HG03095 (cell line): ENCODE data around the gene LEPROT.
"Not testable (repeated sequence)": the region's sequence is repeated elsewhere in the genome, so short reads cannot be mapped to it uniquely, and the experiment has no call there.

ENCODE experiments used
- ATAC-seq: cut with Tn5 transposase; IDR thresholded peaks from one replicate; pipeline ENCODE4 v1.9.1; 2021; ENCODE audit warnings: moderate library complexity; ENCODE audit not compliant: unreplicated experiment

LEPROT gene, protein sequence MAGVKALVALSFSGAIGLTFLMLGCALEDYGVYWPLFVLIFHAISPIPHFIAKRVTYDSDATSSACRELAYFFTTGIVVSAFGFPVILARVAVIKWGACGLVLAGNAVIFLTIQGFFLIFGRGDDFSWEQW

DNA sequence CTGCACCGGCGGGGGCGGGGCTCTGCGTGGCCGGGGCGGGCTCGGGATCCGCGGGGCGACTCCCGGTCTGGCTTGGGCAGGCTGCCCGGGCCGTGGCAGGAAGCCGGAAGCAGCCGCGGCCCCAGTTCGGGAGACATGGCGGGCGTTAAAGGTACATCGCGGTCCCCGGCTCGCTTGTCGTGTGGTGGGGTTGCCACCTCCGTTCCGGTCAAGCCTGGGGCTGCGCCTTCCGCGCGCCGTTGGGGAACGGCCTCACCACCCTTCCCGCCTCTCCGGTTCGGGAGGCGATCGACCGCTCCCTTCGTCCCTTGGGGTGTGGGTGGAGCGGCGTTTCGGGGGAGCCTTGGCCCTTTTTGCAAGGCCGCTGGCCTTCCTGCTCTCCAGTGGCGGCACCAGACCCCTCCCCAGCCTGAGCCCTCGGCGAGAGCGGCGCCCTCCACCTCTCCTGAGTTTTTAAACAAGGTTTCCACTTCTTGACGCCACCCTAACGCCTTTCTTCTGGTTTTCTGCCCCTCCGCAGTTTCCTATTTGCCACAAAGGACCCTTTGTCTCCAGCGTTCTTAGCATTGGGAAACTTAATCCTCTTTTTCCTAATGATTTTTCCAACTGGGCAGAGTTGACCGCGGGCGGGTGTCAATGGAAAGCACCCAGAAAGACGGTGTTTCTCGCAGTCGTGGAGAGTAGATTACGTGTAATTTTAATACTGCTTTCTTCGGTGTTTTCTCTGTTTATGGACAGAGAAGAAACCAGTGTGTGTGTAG, at the start of gene LEPROT, which contains the start of gene LEPR:
Gene LEPROT, plus strand, starts transcription at position 79 of the 761 bp plus-strand sequence. Its CDS starts 57 bp downstream, at position 136.
Gene LEPR, plus strand, starts transcription at position 79 of the 761 bp plus-strand sequence. CDS start 144,898 bp downstream, outside the sequence.
- ATAC-seq, result peak; percentile 53

DNA sequence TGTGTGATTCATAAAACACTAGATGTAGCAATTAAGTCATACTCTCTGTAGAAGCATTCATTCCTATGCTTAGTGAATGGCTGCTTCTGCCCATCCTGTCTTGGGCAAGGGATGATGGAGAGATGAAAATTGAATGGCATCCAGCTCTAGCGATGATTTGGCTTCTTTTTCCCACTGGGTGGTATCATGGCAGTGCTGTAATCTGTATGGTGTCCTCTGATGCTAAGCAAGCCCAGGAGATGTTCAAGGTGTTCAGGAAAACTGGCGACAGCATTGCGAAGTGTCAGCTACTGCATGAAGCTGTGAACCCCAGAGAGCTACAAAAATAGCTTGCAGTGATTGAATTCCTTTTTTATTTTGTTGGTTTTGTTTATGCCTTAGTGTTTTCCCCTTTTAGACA, 48.9 kb upstream of the LEPROT start:
- ATAC-seq, result no peak

DNA sequence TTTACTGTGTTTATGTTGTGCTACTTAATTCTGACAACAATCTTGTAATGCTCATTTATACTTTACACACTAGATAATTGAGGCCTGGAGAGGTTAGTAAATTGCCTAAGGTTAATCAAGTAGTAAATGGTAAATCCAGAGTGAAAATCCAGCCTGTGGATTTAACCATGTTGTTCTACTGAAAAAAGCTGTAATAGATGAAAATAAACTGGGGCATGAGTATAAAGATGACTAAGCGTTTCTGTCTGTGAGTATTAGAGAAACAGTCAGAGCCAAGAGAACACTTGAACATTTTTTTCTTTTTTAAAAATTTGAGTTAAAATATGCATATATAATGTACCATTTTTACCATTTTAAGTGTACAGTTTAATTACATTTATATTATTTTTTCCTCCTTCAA, 47.9 kb upstream of the LEPROT start:
- ATAC-seq, result no peak

DNA sequence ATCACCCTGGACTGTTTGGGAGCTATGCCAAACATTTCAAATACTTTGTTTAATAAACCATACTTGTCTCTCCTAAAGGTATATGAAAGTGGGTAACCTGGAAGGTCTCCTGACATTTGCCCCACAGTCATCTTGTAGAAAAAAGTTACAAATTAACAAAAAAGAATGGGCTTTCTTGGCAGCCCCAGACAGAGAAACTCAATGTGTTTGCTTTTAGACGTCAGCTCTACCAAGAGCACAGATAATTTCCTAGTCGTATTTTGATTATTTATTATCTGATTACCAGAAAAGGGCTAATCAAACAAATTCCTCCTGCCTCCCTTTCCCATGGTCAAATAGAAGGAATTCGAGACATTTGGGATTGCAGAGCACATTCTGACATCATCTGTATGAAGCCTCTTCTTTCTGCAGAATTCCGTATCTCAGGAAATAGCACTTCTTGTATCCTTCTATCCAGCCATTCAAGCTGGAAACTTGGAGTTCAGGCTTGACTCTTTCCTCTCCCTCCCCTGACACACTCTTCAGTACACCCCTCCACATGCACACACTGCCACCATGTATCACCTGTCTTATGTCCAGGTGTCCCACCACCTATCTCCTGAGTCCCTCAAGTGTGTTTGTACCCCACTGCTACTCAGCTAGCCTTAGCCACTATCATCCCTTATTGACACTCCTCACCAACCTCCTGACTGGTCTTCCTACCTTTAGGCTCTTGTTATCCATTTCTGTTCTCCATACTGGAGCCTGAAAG, 42.8 kb upstream of the LEPROT start:
- no peak for ATAC-seq

DNA sequence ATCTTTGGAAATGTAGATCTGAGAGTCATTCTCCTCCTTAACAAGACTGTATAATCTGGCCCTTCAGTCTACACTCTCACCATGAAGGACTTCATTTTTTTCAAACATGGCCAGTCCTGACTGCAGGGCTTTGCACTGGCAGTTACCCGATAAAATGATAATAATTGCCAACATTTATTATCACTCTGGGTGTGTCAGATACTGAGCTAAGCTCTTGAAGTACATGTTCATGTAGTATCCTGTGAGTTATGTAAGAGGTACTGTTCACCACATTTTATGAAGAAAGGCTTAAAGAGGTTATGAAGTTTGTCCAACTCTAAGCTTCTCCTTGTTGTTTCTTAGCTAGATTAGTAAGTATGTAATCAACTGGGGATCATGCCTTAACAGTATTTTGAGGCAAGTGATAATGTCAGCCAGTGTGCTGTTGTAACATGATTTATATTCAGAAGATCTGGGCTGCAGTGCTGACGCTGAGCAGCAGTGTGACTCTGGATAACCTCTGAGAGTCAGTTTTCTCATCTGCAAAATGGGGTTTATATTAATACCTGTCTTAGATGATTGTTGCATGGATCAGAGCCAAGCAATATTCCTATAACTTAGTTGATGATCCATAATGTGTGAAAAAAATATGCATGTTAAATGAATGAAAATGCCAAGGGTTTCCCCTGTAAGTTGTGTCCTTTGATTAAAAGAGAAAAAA, 42.1 kb upstream of the LEPROT start:
- no peak for ATAC-seq

DNA sequence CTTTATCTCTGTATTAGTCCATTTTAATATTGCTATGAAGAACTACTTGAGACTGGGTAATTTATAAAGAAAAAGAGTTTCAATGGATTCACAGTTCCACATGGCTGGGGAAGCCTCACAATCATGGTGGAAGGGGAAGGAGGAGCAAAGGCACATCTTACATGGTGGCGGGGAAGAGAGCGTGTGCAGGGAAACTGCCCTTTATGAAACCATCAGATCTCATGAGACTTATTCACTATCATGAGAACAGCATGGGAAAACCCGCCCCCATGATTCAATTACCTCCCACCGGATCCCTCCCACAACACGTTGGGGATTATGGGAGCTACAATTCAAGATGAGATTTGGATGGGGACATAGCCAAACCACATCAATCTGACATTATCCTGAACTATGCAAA, 36.0 kb upstream of the LEPROT start:
- ATAC-seq, result not testable (repeated sequence)

DNA sequence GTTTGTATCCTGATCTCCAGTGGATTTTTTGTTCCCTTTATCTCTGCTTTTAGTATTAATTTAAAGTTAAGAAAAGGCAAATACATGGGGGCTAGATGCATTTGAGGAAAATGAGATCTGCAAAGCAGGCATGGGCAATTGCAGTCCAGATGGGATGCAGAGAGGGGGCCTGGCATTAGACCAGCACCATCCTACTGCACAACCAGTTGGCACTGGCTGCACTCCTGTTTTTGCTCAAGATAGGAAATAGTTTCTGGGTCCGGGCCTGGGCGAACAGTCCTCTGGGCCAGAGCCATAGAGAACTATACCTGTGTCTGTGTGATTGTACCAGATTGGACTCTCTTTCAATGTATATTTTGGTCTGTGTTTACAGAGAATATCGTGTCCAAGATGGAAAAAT, 34.0 kb upstream of the LEPROT start:
- ATAC-seq, result no peak

DNA sequence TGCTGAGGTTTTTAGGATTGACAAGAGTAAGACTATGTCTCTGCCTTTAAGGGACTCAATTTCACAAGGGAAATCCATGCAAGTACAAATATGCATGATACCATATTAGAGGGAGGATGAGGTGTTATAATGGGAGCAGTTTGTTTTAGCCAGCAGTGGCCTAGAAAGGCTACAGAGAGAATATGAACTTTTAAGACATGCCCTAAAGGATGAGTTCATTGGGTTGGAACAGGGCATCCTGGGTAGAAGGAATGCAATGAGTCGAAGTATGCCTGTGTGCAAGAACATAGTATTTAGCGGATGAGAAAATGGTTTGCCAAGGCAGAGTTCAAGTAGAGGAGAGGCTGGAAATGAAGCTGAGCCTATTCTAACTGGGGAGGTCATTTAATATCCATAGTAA, 32.6 kb upstream of the LEPROT start:
- no peak for ATAC-seq

DNA sequence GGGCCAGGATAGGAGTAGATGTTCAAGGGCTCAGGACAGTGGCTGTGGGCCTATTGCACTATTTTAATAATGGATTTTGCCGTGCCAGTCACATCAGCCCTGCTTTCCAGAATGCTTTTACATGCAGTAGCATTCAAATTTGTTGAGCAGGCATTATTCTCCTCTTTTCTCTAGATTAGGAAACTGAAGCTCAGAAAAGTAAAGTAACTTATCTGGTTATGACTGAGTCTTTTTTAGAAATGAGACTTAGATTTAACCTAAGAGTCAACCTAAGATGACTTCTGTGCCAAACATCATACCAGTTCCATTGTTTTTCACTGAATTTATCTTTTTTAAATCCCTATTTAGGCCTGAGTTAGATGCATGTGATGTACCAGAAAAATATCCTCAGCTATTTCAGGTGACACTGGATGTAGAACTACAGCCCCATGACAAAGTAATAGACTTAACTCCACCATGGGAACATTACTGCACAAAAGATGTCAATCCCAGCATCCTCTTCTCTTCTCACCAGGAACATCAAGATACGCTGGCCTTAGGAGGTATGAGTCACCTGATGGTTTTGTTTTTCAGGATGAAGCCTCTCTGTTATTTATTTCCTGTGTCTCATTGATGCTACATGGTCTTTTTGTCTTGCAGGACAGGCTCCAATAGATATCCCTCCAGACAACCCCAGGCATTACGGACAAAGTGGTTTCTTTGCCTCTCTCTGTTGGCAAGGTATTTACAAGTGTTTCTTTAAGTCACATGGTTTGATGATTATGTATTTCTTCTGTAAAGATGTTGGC, 31.4 kb upstream of the LEPROT start:
- no peak for ATAC-seq

DNA sequence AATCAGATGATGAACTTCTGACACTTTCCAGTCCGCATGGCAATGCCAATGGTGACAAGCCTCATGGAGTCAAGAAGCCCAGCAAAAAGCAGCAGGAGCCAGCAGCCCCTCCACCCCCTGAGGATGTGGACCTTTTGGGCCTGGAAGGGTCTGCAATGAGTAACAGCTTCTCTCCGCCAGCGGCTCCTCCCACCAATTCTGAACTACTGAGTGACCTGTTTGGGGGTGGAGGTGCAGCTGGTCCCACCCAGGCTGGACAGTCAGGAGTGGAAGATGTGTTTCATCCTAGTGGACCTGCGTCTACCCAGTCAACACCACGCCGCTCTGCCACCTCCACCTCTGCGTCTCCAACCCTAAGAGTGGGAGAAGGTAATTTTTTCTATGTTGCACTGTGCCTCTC, 28.0 kb upstream of the LEPROT start:
- no peak for ATAC-seq

DNA sequence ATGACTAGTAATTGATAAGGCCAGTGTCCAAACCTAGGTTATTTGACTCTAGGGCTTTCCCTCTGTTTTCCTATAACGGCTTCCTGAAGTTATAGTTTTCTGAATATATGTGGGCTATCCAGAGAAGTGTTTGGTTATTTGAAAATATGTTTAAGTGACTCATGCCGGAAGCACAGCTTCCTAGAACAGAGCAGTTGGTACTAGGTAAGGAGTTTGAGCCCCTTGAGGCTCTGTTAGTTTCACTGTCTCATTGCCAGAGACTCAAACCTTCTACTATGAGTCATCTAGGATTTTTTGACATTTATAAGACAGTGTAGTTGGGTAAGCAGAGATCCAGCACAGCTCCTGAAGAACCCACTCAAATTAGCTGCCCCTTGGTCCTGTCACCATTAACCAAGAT, 27.1 kb upstream of the LEPROT start:
- peak; percentile 97 for ATAC-seq

DNA sequence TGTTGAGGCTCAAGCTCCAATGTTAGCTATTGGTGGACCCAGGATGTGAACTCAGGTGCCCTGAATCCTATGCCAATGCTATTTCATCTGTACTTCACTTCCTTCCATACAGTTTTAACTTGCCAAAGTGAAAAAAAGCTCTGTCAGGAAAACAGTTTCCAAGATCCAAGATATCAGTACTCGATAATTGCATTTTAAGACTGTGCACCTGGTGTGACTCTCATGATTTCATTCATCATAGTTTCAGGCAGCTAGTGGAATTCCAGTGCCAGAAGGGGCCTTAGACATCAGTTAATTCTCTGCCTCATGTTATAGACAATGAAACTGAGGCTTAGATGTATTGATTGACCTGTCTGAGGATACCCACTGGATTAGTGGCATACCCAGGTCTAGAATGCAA, 26.5 kb upstream of the LEPROT start:
- no peak for ATAC-seq

DNA sequence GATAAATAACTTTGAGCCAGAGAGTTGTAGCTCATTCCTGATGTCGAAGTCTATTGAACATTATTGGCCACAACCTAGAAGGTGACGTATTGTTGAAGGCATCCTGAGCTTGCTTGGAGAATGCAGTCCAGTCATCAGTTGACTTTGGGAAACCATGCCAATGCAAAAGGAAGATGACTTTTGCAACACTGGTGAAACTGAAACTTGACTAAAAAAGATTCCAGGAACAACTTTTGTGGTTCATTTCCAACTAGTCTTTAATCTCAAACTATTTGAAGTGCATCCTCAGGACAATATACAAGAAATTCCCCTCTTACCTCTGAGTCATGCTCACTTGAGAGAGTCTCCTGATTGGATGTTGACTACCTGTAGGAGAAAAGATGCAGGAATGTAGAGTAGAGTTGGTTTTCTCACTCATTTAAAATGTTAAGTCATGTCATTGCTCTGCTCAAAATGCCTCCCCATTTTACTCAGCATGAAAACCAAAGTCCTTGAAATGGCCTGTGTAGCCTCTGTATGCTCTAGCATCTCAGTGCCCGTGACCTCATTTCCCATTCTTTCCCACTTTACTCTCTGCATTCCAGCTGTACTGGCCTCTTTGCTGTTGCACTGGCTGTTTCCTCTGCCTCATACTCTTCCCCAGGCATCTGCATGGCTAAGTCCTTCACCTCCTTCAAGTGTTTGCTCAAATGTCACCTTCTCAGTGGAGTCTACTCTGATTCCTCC, 24.4 kb upstream of the LEPROT start:
- ATAC-seq, result no peak

DNA sequence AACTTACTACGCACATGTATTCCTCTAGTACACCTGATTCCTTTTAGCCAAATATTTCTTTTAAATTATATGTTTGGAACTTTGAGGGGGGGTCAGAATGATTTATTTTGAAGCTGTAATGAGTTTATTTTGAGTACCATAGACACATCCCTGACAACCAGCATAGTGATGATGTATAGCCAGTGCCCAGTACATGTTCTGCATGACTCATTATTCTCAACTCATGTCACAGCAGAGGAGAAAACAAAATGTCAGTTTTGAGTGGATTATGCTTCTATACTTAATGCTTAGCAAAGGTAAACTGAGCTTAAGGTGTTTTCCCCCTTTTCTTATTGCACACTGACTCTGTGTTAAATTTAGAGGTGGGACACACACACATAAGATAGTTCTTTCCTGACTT, 22.4 kb upstream of the LEPROT start:
- no peak for ATAC-seq

DNA sequence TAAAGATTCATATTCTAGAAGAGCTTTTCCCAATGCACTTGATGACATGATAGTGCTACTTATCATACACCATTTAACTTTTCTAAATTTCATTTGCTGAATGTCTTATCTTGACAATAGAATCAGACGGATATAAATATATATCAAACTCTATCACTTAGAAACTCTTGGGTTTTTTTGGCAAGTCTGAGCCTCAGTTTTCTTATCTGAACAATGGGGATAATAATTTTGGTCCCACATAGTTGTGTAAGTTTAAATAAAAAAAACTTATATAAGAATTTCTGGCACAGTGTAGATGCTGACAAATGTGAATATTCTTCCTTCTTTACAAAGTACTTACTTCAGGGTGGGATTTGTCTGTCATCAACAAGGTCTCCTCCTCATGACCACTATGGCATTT, 21.5 kb upstream of the LEPROT start:
- no peak for ATAC-seq

DNA sequence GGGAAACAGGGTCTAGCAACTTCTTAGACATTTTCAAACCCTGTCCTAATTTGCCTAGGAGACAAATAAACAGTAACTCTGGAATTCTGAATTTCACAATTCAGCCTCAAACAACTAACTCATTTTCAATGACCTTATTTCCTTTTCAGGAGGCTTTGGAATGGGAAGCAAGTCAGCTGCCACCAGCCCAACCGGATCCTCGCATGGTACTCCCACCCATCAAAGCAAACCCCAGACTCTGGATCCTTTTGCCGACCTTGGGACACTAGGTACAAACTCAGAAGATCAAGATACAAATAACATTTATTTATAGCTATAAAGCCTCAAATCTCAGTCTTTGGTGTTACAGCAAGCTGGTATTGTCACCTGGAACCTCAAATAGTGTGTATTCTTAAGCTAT, 18.9 kb upstream of the LEPROT start:
- ATAC-seq, result no peak

DNA sequence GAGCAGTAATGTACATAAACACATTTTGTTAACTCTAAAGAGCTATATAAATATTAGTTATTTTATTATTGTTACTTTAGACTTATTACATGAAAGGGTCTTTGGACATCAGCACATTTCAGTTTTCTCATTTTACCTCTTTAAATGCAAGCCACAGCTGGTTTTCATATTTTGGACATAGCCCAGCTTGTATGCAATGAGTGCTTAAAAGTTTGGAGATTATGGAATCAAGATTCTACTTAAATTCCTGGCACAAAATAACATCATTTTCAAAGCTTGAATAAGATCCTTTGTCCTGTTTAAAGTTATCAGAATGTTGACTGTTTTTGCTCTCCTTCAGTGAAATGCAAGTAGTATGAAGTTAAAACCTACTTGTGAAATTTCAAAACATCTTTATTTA, 15.5 kb upstream of the LEPROT start:
- ATAC-seq, result no peak

DNA sequence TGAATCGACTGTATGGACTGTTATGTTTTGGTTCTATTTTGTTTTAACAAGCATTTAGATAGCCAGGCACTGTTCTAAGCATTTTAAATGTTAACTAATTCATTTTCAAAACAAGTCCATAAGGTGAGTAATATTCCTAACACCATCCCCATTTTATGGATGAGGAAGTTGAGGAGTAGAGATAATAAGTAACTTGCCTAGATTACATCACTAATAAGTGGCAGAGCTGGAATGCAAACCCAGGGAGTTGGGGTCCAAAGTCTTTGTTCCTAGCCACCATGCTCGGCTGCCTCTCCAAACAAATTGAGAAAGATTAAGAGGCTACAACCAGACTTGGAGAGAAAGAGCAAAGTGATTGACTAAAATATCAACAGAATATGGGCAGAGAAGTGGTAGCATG, 12.6 kb upstream of the LEPROT start:
- ATAC-seq, result no peak

DNA sequence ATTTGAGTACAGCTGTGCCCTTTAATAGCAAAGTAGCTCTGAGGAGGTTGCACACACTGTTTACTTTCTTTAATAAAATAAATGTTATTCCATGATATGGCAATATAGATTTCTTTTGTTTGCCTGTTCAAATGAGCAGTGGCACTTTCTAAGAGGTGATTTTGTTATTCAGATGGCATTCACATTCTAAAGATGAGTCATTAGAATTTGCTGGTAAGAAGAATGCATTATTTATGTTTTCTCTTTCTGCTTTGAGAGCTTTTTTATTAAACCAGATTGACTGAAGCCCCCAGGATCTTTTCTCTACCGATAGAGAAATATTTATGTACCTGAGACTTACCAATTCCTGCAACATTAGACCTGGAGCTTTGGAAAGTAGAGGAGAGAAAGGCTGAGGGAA, 11.2 kb upstream of the LEPROT start:
- no peak for ATAC-seq

DNA sequence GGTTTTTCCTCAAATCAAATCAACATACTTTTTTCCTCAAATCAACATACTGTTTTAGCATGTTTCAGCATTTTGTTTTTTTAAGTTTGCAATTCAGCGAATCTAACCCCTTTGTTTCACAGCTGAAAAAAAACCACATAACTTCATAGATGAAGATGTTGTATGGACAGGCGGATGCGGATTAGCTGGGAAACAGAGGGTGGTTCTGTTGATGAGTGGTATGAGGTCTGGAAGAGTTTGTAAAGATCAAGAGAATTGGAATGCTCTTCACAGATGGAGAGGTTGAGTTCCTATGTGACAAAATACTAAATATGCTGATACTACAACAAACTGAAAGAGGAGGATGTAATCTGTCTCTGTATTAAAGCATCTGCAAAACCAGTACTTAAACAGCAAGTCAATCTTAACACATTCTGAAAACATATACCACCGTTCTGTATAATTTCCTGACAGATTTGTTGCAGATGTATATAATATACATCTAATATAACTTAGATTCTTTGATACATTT, 10.6 kb upstream of the LEPROT start:
- ATAC-seq, result no peak
